NK-92 (cell line): Measurements from ENCODE around the gene HSPA4L.

Experiments
- DNase-seq: peaks from one replicate; lab custom pipeline; 2025; ENCODE audit not compliant: unreplicated experiment; lab: John Stamatoyannopoulos, UW

HSPA4L gene

GRCh38 chr4:127782275-127783025 is at the start of gene HSPA4L:
Gene HSPA4L, plus strand, starts transcription at chr4:127782322. Its CDS starts 229 bp downstream, at chr4:127782551.
- DNase-seq: no peak

- no peak for DNase-seq
Observed at GRCh38 chr4:127732623-127733328, 49.3 kb upstream of the HSPA4L start.

- no peak for DNase-seq
Observed at GRCh38 chr4:127734976-127735375, 47.1 kb upstream of the HSPA4L start.

DNA sequence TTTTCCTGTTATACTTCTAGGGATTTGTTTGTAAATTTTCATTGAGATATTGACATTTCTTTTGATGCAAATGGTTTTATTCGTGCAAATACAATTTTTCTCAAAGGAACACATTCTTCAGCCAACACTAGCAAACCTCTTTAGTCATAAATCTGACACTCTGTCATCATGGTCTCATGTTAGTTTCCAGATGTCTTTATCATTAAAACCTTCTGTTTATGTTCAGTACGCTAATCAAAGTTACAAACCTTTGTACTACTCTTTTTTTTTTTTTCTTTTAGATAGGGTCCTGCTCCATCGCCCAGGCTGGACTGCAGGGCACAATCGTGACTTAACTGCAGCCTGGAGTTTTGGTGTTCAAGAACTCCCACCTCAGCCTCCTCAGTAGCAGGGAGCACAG is 44.8 kb upstream of the HSPA4L start:
- no peak for DNase-seq

- no peak for DNase-seq
Observed at GRCh38 chr4:127741247-127741646, 40.9 kb upstream of the HSPA4L start.

- DNase-seq: no peak
Observed at GRCh38 chr4:127747883-127748282, 34.2 kb upstream of the HSPA4L start.

DNA sequence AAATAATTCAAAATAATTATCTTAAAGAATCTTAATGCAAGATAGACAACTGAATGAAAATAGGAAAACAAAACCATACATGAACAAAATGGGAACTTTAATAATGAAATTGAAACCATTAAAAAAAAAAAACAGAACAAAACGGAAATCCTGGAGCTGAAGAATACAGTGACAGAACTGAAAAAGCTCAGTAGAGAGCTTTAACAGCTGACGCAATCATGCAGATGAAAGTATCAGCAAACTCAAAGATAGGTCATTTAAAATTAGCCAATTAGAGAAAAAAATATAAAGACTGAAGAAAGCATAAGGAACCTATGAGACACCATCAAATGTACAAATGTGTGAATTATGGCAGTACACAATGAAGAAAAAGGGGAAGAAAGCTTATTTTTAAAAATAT is 33.2 kb upstream of the HSPA4L start:
- no peak for DNase-seq

- DNase-seq: no peak
Observed at GRCh38 chr4:127756906-127757305, 25.2 kb upstream of the HSPA4L start.

DNA sequence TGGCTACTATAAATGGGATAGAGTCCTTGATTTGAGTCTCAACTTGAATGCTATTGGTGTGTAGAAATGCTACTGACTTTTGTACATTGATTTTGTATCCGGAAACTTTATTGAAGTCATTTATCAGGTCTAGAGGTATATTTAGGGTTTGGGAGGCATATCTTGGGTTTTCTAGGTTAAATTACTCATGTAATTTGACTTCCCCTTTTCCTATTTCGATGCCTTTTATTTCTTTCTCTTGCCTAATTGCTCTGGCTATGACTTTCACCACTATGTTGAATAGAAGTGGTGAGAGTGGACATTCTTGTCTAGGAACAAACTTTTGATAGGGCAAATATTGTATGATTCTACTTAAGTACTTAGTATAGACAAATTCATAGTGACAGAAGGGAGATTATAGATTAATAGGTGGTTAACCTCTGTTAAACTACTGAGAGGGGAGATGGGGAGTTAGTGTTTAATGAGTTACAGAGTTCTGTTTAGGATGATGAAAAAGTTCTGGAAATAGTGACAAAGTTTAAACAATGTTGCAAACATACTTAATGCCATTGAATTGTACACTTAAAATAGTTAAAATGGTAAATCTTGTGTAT is 22.8 kb upstream of the HSPA4L start:
- DNase-seq: no peak

DNA sequence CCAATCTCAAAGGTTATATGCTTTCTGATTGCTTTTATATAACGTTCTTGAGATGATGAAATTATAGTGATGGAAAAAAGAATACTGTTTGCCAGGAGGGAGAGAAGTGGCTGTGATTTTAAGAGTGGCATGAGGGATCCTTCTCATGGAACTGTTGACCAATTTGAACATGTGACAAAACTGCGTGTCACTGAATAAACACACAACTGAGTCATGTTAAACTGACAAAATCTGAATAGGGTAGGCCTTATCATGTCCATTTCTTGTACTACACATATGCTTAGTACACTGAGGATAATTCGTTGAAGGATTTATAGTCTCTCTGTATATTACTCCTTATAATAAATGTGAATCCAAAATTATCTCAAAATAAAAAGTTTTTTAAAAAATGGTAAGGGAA is 22.2 kb upstream of the HSPA4L start:
- DNase-seq: no peak

DNA sequence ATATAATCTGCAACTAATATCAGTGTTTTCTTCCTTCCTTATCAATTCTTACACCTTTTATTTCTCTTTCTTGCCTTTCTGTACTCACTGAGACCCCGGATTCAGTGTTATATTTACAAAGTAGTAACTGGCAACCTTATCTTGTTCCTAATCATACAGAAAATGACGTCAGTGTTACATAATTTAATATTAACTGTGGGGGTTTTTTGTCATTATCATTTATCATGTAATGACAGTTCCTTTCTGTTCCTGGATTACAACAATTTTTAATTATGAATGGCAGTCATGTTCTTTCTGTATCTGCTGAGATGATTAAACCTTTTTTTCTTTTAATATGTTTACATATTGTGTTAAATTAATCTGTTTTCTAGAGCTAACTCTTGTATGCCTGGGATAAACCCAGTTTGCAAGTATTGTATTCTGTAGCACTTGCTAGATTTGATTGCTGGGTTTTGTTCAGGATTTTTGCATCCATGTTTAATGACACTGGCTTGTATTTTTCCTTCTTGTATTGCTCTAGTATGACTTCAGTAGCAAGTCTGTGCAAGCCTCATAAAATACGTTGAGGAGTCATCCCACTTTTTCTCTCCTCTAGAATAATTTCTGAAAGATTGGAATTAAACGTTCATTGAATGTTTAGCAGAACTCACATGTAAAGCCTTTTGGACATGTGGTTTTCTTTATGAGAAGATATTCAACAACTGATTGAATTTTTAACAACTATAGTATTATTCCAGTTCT is 10.4 kb upstream of the HSPA4L start:
- no peak for DNase-seq

DNA sequence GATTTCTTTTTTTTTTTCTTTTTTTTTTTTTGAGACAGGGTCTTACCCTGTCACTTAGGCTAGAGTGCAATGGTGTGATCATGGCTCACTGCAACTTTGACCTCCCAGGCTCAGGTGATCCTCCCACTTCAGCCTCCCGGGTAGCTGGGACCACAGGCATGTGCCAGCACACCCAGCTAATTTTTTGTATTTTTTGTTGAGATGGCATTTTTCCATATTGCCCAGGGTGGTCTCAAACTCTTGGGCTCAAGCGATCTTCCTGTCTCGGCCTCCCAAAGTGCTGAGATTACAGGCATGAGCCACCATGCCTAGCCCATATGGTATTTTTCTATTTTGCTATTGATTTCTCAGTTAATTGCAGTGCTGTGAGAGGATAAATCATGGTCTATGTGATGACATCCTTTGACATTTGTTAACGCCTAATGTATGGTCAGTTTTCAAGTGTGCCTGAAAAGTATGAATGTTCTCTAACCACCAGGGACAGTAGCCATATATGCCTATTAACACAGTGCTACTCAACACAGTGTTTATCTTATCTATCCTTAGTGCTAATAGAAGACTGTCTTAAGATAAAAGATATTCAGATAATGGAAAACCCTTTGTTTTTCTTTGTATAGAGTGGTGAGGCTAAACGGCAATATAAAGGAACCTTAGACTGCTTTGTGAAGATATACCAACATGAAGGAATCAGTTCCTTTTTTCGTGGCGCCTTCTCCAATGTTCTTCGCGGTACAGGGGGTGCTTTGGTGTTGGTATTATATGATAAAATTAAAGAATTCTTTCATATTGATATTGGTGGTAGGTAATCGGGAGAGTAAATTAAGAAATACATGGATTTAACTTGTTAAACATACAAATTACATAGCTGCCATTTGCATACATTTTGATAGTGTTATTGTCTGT is 9.1 kb upstream of the HSPA4L start:
- no peak for DNase-seq

DNA sequence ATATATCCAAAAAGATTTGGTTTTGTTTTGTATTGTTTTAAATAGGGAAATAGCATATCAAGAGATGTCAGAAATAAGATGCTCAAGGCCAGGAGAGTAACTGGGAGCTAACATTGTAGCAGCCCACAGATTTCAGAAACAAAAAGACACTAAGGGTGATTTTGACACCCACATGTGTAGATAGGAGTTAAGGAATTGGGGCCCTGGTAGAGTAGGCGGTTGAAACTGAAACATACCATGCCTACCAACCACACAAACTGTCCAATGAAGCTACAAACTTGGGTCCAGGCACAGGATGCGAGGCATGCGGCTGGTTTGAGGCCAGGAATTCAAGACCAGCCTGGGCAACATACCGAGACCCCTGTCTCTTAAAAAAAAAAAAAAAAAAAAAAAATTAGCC is 6.3 kb upstream of the HSPA4L start:
- DNase-seq: no peak

GRCh38 chr4:127776620-127777019 is 5.5 kb upstream of the HSPA4L start:
- no peak for DNase-seq

DNA sequence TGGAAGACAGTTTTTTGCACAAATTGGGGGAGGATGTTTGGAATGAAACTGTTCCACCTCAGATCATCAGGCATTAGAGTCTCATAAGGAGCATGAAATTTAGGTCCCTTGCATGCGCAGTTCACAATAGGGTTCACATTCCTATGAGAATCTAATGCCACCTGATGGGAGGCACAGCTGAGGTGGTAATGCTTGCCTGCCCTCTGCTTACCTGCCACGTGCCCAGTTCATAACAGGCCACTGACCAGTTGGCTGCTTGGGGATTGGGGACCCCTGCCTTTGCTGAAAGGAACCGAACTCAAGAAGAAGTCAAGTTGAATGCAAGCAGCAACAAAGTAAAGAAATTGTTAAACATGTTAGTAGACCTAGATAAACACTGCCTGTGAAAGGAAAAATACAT is 4.6 kb upstream of the HSPA4L start:
- no peak for DNase-seq

- DNase-seq: no peak
Observed at GRCh38 chr4:127778102-127778501, 4.0 kb upstream of the HSPA4L start.

DNA sequence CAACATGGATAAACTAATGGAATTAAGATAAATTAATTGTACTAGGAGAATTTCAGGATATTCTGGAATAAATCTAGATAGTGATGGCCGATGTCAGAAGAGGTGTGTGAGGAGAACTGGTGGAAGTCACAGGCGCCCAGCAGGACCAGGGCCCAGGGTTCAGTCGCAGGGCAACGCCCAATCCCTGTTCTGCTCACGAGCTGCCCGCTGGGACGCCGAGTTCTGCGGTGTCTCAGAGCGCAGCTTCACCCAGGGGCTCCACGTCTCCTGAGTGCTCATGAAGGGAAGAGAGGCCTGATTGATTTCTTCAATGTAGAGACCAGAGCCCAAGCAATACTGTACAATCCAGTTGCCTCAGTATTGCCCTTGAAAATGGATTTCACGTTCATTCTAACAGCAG is 1.5 kb upstream of the HSPA4L start:
- DNase-seq: no peak

DNA sequence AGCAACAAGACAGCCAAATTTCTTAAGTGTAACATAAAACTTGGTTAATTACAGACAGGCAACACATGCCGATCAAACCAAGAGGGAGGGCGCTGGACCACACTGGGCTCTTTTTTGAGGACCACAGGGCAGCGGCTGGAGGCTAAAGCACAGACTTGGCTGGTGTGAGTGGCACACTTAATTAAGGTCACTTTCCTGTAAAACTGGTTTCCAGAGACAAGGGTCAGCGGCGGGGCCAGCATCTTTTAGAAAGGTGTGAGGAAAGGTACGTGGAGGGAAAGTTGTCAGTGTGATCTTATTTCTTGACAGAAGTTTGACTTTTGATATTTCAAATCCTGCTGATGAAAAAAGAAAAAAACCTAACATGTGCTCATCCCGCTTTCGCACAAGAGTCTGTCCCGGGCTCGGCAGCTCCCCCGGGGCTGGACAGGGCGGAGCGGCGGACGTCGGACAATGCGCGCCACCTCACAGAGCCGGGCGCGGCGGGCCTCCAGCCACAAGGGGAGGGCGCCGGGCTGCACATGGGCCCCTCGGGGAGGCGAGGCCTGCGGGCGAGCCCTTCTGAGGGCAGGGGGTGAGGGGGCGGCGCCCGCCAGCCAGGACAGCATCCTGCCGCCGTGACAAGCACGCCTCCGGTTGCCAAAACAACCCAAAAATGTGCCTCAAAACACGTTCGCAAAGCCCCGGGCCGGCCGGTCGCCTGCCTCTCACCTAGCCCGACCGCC is 660 bp upstream of the HSPA4L start:
- DNase-seq: no peak

DNA sequence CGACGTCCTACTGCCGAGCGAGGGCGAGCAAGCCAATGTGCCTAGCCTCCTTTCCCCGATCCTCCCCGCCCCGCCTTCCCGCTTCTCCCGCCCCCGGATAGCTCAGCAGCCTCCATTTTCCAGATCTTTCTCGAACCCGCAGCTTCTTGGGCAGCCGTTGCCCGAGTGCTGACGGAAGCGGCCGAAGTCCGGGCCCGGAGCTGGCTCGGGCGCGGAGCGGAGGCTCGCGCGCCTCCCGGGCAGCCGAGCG is 172 bp upstream of the HSPA4L start:
- DNase-seq: no peak
